Dermis microvascular lymphatic vessel endothelial cell (primary cell): ENCODE results near the gene GTF3C2. TPM values are rescaled to one million over a fixed set of nuclear protein-coding genes. Genes with fewer than 3 reads are reported as not detected.
"Not testable (repeated sequence)": the region's sequence is repeated elsewhere in the genome, so short reads cannot be mapped to it uniquely, and the experiment has no call there.

Experiments
- DNase-seq, 2 donors: peaks; one replicate each; pipeline versions ENCODE4 v3.0.0 to v3.0.0-alpha.2; 2010; ENCODE audit warnings: low read depth in 2 of 2
- total RNA-seq: library from RNA; depleted of rRNA; stranded (reverse); fragments of >200 nt; gene quantifications from 2 replicates; pipeline ENCODE4 v1.2.1, GENCODE V29; 2014

GTF3C2 gene
- total RNA-seq, 1 donor from 2014 or later, result 18.0 TPM

- no peak for DNase-seq
Measured at GRCh38 chr2:27375513-27376099, 19.0 kb upstream of the GTF3C2 start.

- DNase-seq, result no peak
Measured at GRCh38 chr2:27373567-27373966, 17.0 kb upstream of the GTF3C2 start.

DNA sequence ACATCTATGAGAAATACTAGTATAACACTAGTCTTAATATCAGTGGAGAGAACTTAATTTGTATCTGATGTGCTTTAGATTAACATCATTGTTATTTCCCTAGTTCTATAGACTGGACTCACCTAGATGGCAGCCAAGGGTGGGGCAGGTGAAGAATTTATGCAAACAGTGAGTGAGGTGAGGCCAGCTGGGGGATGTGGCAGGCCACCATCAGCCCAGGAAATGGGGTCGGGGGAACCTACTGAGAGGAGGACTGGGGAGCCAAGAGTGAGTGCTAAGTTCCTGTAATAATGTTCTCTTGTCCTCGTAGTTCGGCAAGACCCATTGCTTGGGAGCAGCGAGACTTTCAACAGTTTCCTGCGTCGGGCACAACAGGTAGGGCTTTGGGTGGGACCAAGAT lies 16.4 kb upstream of the GTF3C2 start:
- DNase-seq, result no peak

DNA sequence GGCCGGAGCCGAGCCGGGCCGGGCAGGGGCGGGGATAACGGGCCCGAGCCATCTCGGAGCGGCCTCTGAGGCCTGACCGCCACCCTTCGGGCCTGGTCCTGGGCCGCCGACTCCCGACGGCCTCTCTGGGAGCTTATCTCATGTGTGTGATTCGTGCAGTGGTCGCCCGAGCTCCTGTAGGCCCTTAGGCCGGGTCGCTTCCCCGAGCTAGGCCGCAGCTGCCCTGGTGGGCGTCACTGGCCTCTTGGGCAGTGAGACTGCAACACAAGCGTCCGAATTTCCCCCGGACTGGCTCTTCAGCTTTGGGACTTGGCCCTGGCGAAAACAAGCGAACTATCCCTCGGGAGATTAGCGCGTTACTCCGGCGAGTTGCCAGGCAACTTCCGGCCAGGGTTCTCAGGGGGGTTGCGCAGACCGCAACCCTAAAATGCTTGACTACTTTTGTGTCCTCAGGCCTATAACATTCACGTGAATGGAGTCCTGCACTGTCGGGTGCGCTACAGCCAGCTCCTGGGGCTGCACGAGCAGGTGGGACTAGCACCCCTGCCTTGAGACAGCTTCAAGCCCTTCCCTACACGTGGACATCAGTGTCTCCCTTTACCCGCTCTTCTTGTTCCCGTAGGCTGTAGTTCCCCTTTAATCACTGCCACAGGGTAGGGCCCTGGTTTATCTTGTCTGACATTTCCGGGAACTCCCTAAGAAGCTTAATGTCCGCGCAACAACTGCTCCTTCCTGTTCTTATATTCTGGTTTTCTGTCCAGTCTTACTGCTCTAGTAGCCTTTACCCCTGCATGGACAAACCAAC lies 14.5 kb upstream of the GTF3C2 start:
- DNase-seq, result peak in 1 of 2 donors; percentile 37

- DNase-seq, result peak; percentile 98 to 99
Measured at GRCh38 chr2:27370026-27370815, 13.7 kb upstream of the GTF3C2 start, which contains the start of the genes EIF2B4 and SNX17. Gene EIF2B4 (minus strand): TSS chr2:27370338. CDS start chr2:27370314, 24 bp downstream. Gene SNX17 (plus strand): TSS chr2:27370616. CDS start chr2:27370744, 128 bp downstream.

GRCh38 chr2:27369471-27370025 lies 13.0 kb upstream of the GTF3C2 start:
- peak in 1 of 2 donors; percentile 66 for DNase-seq

DNA sequence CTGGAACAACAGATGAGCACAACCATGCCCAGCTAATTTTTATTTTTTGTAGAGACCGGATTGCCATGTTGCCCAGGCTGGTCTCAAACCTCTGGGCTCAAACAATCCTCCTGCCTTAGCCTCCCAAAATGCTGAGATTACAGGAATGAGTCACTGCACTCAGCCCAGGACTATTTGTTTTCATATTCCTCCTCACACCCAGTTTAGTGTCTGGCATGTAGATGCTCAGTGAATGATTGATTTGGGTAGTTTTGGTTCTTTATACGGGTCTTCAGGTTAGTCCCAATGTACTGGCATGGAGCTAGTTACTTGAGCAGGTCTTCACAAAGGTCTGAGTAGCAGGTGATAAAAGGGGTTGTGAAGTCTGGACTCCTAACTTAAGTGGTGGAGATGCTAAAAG lies 7.4 kb upstream of the GTF3C2 start:
- no peak for DNase-seq

DNA sequence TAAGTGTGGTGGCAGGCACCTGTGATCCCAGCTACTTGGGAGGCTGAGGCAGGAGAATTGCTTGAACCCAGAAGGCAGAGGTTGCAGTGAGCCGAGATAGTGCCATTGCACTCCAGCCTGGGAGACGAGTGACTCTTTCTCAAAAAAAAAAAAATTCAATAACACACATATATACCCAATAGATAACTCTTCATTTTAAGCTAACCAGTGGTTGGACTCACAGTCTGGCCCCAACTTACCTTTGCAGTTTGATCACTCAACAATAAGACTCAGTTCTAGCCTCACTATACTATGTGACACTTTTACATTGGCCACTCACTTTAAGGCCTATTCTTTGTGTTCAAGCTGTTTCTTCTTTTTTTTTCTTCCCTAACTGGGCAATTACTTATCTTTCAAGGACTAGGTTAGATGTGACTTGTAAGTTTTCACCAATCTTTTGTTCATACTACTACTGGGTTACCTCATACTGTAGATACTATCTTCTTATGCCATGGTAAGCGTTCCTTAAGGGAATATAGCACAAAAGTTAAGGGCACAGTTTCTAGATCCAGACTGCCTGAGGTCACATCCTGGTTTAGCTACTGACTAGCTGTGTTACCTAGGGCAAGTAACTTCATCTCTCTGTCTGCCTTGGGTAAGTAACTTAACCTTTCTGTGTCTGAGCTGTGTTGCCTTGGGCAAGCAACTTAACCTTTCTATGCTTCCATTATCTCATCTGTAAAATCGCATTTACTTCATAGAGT lies 6.3 kb upstream of the GTF3C2 start:
- no peak for DNase-seq

DNA sequence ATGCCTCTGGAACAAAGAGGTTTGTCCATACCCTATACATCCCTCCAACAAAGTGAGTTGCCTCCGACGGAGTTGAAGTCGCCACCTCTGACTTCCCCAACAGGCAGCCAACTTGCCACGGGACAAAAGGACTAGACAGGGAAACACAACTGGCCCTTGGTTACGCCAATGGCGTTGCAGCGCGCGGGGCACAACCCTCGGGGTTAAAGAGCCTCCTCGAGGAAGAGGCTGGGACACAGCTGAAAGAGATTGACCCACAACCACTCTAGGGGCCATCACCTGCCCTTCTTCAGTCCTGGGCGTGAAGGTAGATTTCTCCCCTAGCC lies 545 bp downstream of the GTF3C2 start:
- DNase-seq, result peak; percentile 37 to 81

DNA sequence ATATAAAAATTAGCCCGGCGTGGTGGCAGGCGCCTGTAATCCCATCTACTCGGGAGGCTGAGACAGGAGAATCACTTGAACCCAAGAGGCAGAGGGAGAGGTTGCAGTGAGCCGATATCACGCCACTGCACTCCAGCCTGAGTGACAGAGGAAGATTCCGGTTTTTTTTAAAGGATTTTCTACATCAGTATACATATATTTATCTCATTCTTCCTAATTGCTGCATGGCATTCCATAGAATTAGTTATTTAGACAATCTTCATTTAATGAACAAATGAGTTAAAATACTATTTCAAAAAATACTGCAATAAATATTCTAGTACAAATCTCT lies 2.0 kb downstream of the GTF3C2 start:
- no peak for DNase-seq

DNA sequence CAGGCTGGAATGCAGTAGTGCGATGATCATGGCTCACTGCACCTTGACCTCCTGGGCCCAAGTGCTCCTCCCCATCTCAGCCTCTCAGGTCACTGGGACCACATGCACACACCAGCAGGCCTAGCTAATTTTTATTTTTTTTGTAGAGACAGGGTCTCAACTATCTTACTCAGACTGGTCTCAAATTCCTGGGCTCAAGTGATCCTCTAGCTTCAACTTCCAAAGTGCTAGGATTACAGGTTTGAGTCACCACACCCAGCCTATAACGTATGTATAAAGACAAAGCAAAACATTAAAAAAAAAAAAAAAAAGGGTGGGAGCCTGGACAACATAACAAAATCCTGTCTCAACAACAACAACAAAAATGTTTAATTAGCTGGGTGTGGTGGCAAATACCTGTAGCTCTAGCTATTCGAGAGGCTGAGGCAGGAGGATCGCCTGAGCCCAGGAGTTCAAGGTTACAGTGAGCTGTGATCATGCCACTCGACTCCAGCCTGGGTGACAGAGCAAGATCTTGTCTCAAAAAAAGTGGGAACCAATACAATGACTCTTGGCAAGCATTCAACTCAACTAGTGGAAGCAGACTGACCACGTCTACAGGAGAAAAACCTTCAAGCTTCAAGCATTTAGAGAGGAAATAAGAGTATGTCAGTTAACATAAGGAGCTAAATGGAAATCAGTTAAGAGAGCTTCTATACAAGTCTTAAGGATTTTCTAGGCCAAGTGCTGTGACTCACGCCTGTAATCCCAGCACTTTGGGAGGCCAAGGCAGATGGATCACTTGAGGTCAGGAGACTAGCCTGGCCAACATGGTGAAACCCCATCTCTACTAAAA lies 2.6 kb downstream of the GTF3C2 start:
- no peak for DNase-seq

GRCh38 chr2:27353386-27353761 lies 3.2 kb downstream of the GTF3C2 start:
- not testable (repeated sequence) for DNase-seq

DNA sequence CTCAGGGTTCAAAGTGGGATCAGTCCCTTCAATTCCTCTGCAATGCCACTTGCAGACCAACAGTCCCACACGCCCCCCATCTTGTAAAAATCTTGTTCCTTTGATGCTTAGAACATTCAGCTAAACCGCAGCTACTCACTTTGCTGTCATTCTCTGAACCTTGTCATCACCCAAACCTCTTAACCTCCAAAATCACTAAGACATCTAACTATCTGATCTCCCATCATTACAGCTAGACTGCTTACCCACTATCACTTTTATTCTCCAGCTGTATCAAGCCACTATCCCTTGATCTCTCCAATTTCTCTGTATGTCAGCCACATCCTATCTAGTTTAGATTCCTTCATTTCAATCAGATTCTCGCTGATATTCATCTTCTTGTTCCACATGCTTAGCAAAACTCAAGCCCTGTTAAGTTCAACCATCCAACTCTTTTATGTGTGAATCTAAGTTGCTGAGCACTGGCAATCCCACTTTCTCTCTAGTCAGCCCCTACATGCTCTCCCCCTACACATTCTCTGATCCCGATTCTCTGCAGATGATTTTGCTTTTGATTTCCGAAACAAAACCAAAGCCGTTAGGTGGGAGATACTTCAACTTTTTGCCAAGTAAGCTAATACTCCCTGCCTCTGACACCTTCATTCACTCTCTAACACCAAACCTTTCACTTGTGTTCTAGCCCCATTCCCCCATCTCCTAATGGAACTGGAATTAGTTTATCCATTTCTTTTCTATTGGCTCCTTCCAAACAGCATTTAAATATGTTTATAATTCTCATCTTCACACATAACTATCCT lies 4.6 kb downstream of the GTF3C2 start:
- DNase-seq, result no peak

GRCh38 chr2:27350106-27350693 lies 6.4 kb downstream of the GTF3C2 start:
- no peak for DNase-seq

GRCh38 chr2:27347641-27348040 lies 8.9 kb downstream of the GTF3C2 start:
- DNase-seq, result no peak

- no peak for DNase-seq
Measured at GRCh38 chr2:27336173-27336572, 20.4 kb downstream of the GTF3C2 start.

- no peak for DNase-seq
Measured at GRCh38 chr2:27335311-27335710, 21.3 kb downstream of the GTF3C2 start.

DNA sequence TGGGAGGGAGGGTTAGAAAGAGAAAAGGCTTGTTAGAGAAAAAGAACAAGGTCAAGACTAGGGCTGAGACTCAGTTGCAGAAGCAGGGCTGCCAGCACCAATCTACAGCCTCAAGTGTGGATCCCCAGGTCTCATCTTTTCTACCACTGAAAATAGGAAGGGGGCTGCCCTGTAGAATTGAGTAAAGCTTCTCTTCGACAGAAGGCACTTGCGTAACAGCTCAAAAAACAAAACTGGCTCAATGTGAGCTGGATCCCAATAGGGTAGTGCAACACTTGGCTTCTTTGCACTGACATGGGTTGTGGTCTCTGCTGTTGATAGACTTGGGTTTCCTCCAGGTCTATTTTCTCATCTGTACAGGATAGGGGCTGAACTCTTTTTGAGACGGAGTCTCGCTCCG lies 31.8 kb downstream of the GTF3C2 start:
- DNase-seq, result no peak

DNA sequence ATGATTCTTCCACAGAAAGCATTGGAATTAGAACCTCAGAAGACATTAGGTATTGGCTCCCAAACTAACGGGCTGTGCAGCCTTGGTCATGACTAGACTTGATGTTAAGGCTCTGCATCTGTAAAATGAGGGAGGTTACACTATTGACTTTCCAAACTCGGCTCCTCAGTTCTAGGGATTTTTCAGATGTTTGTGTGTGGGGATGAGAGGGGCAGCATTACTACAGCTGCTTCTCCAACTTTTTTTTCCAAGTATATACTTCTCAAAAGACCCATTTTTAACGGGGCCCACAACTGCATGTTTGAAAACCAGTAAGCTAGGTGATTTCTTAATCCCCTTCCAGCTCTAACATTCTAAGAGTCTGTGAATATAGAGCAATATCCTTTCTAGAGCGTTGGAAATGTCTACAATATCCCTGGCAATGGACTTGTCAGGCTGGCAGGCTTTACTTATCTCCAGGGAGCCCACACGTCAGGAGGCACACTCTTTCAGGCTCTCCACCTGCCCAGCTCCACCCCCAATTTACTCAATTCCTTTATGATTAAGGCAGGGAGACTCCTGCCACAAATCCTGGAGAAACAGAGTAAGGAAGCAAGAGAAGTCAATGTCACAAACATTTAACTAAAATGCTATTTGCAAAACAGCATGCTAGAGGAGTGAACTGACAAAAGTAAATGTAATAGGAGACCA lies 32.8 kb downstream of the GTF3C2 start:
- no peak for DNase-seq
